Measurements from ENCODE around the gene PHACTR1.

PHACTR1 gene

DNA sequence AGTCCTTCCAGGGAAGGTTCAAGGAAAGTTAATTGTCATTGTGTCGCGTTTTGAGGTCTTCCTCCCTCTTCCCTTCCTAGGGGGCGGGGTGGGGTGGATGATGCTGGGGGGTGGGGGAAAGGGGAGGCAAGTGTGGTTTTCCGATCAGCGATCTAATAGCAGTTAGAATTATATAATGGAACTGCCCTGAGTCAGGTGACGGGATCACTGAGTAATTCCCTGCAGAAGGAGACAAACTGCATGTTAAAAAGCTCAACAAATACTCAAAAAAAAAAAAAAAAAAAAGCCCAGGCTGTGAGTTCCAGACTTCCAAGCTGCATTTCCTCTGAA is 240.4 kb downstream of the PHACTR1 start:
- no peak for DNase-seq

DNA sequence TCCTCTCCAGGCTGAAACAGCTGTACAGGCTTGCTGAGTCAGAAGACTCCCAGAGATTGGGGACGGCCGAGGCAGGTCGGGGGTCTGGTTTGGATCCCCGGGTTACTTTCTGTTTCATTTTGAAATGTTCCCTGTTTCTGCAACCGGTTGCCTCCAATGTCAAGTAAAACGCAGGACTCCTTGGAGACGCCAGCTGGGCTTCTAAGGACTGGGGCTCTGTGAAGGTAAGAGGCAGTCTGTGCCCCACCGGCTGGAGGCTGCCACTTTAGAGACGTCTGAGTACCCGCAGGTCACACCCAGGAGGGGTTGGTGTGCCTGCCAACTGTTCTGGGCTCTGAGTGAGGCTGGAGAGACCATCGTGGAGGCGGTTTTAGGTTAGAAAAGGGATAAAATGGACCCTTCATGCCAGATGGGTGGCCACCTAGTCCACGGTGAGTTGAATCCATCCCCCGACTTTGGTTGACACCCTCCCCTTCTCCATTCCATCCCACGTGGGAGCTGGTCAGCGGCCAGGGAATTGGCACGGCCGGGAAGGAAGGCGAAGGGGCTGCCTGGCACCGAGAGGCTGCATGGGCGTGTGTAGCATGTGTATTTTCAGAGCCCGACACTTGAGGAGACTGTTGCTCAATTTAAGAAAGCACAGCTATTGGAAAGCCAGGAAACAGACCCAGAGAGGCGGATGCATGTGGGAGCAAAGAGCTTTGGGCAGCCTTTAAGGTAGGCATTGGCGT is 240.9 kb downstream of the PHACTR1 start:
- DNase-seq, result no peak

DNA sequence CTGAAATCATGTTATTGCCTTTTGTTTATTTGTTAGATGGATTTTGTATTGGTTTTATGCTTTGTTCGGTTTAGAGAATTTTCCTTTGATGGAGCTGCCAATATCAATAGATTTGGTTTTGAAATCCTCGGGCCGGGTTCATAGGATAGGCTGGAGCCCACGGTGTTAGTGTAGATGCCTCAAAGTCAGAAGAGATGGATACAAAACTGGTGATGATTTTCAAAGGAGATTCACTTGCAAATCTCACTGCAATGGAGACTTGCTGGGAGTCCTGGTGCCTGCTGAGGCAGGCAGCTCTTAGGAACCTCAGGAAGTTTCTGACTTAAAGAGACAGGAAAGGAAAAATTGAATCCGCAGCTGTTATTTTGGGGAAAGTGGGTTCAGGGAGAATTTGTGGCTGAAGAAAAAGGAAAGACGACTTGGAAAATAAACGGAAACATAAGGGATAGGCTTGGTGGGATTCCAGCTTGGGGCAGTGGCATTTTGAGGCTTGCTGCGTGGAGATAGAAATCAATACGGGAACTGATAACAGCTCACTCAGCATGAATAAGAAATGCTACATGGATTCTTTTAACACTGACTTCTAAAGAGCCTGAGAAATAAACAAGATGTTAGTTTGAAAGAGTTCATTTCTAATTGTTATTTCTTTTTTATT is 241.6 kb downstream of the PHACTR1 start:
- no peak for DNase-seq

DNA sequence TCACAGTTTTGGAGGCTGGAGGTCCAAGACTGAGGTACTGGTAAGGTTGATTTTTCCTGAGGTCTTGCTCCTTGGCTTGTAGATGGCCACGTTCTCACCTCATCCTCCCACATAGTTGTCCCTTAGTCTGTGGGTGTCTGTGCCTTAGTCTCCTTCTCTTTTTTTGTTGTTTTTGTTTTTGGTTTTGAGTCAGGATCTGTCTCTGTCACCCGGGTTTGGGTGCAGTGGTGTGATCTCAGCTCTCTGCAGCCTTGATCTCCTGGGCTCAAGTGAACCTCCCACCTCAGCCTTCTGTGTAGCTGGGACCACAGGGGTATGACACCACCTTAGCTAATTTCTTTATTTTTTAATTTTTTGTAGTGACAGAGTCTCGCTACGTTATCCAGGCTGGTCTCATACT is 245.2 kb downstream of the PHACTR1 start:
- DNase-seq, result no peak

DNA sequence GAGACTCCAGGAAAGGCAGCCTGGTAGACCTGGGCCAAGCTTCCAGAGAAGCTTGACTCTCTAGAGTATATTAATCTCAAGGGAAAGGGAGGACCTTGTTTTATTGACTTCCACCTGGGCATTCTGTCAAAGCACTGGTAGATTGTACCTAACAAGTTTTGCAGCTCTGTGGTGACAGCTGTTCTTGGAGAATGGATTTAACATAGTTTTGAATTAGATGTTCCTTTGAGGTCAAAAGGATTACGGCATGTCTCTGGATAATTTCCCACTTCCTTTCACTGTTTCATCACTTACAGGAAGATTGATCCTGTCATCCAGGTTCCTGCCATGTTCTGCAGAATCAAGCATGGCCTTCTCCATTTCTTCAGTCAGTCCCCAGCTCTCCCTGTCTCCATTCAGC is 246.0 kb downstream of the PHACTR1 start:
- no peak for DNase-seq

DNA sequence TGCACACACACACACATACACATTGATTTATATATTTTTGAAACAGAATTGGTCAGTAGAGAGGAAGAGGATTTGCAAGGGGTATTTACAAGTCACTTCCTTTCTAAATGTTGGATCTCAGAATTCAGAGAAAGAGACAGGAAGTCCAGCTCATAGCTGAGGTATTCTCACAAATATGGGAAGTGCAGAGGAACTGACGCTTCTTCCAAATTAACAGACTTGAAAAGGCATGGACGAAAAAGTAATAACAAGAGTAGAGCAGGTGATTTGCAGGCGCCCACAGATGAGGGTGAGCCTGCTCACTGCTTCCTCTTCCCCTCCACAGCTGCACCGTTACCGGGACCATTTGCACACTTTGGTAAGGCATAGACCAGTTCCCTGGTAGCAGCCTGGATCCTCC is 246.4 kb downstream of the PHACTR1 start:
- DNase-seq, result no peak

DNA sequence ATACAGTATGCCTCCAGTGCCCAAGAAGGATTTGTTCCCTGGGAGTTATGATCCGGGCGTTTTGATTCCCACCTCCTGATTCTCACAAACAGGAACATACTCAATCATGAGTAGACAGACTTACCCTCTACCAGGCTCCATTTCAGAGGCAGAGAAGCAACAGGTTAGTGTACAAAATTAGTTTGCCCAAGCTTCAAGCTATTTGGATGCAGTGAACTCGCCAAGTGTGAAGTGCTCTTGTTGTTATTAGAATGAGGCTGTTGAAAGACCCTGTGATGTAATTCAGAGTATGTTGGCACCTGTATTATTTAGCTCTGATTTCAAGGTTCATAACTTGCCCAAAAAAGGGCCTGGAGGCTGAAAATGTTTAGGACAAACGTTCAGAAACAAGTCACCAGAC is 247.0 kb downstream of the PHACTR1 start:
- DNase-seq, result no peak

DNA sequence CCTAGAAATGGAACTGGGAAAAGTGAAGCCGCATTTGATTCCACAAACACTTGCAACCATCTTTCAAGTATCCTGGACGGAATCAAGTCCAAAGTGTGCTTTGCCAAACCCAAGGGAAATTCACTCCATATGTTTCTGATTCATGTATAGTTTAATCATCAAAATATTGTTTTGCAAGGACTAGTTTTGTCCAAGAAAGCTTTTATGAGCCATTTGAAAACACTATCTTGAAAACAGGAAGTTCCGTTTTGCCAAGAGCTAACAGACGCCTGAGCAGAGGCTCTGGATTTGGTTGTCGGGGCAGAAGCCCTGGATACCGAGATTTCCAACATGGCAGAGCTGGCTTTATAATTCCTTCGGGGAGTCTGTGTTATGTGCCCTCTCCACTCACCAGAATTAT is 251.1 kb downstream of the PHACTR1 start:
- DNase-seq, result no peak

DNA sequence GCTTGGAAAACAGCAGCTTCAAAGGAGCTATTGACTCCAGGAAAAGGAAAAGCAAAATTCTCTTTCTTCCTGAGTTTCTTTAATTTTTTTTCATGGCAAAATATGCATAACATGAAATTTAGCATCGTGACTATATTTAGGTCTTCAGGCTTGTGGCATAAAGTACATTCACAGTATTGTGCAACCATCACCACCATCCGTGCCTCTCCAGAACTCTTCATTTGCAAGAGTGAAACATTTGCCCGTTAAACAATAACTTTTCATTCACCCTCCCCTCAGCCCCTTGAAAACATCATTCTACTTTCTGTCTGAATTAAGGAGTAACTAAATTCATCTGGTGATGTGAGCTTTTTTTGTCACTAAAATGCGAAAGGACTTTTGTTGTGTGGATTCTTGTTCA is 251.7 kb downstream of the PHACTR1 start:
- DNase-seq, result no peak

DNA sequence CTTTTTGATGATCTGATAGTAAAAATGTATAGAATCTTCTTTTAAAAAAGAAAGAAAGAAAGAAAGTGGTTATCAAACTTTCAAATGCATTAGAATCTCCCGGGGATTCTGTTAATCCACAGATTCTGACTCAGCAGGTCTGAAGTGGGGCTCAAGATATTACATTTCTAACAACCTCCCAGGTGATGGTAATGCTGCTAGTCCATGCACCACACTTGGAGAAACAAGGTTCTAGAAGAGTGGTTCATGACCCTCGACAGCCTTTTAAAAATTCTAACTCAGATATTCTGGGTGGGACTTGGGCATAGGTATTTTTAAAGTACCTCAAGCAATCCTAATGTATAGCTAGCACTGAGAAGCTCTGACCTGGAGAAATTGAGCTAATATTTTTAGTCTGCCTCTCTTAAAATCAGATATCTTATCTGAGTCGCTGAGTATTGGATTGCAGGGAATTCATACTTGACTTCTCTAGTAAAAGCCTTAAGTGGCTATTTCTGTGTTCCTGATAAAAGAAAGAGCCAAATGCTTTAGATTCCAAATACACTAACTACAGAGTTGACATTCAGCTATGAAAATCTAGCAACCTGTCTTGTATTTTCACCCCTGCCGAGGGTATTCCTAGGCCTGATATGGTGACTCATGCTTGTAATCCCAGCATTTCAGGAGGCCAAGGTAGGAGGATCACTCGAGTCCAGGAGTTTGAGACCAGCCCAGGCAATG is 252.4 kb downstream of the PHACTR1 start:
- DNase-seq, result no peak

DNA sequence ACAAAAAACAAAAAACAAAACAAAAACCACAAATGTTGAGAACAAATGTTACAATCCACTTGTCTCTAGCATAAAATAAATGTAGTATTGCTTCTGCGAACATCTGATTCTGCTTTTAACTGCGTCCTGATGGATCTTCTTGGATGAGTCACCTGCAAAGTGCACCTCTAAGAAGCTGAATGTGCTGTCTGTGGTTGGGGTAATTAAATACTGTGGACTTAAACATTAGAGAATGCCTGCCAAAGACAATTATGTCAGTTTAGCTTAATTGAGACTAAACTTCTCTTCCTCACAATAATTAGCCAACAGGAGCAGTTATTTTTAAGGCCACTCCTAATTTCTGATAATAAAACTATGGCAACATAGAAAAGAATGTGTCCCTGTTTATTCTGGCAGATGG is 253.4 kb downstream of the PHACTR1 start:
- DNase-seq, result no peak

DNA sequence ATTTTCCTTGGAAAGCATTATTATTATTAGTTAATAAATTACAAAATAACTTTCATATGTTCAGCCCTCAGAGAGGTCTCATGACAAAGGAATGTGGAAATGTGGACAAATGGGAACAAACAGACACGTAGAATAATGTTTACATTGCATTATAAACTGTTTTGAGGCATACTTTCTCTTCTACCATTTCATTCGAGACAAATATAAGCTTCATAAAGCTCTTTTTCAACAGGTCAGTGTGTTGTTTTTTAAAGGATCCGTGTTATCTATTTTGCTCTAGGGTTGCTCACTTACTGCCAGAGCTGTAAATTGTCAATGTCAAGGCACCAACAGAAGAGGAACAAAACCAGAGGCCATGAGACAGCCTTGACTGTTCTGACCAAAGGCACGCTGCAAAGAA is 256.8 kb downstream of the PHACTR1 start:
- DNase-seq, result no peak

DNA sequence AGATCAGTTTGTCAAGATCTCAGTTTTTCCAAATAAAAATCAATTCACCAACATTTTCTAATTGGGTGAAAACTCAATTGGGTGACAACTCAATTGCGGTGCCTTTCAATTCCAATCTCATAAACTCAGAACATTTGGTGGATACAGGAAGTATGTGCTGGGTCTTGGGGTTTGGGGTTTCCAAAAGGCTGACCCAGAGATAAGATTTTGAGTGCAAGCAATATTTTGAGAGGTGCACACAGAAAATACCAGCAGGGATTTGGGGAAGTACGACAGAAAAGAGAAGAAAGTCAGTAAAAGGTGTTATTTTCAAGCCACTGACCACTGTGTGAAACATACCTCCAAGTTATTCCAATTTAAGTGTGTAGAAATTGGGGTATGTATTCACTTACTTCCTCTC is 258.0 kb downstream of the PHACTR1 start:
- no peak for DNase-seq

DNA sequence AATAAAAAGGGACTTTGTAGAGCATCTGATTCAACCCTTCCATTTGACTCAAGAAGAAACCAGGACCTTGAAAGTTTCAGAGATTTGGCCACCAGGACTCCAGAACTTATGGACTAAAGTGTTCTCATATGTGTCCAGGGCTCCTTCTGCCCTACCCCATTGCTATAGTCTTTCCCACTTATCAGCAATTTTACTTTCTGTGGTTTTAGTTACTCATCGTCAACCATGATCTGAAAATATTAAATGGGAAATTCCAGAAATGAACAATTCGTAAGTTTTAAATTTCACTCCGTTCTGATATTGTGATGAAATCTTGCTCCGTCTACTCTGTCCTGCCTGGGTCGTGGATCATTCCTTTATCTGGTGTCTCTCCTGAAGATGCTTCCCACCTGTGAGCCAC is 259.8 kb downstream of the PHACTR1 start:
- no peak for DNase-seq

DNA sequence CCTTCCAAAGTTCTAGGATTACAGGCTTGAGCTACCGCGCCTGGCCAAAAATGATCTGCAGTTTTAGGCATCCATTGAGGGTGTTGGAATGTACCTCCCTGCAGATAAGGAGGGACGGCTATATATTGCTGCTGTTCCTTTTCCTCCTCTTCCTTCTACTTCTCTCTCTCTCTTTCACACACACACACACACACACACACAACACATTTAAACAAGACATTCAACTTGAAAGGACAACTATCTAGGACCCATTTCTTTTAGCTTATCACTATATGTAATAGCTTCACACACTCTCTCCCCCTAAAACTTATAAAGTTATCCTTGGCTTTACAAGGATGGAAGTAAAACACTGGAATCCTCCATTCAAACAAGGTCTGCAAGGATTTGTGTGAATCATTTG is 260.6 kb downstream of the PHACTR1 start:
- DNase-seq, result no peak

DNA sequence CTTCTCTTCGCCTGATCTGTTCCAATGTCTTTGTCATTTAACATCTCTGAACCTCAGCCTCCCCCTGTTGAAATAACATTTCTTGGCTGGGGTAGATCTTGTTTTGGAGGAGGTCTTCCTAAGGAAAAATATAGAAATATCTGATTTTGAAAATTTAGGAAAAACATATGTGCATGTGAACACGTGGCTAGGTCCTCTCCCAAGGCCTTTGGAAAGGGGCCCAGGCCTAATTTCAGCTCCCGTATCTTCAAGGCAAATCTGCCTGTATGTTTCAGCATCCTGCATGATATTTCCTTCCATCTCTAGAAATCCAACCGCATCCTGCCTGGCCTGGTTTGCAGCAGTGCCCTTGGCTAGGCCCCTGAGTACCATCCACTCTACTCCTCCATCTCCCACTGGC is 261.2 kb downstream of the PHACTR1 start:
- no peak for DNase-seq

DNA sequence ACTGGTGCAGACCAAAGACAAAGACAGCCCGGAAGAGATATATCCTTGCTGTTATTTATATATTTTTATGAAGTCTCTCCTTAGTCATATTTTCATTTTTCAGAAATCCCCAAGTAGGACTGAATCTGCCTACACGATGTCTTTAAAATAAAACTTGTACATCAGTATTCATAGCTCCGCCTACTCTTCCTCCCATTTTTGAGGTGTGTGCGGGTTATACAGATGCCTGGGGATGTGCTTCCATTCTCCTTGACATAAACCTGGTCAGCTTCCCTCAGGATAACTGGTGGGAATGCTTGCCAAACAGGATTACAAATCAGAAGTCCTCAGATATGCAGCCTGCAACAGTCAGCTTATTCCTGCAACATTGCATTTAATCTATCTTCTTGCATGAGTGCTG is 264.2 kb downstream of the PHACTR1 start:
- no peak for DNase-seq

DNA sequence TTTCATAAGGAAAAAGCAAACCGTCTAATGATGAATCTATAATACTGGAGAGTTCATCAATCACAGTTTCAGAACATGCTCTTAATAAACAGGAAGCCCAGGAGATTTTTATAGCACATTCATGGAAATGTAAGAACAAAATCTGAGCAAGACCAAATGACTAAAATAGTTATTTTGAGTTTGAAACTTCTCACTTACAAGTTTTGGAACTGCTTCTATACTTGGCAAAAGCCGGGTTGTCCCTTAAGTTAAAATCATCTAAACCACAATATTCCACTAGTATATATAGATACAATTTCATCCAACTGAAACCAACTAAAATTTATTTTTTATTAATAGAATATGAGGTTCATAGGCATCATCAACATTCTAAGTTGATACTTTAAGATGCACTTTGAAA is 268.2 kb downstream of the PHACTR1 start:
- DNase-seq, result no peak

DNA sequence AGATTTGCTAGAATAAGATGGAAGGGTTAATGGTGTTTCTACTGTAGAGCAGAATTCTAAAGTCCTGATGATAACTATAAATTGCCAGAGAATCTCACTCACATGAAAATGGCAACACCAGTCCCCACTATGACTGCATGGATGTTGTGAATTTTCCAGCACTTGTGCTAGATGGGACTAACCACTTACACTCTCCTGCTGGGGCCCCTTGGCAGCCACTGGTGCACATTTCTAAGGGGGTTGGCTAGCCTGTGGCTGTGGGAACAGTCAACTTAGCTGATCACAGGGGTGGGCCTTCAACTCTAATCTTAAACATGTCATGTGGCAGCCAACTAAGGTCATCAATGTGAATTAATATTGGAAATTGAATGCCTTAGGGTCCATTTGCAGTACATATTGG is 271.2 kb downstream of the PHACTR1 start:
- no peak for DNase-seq

DNA sequence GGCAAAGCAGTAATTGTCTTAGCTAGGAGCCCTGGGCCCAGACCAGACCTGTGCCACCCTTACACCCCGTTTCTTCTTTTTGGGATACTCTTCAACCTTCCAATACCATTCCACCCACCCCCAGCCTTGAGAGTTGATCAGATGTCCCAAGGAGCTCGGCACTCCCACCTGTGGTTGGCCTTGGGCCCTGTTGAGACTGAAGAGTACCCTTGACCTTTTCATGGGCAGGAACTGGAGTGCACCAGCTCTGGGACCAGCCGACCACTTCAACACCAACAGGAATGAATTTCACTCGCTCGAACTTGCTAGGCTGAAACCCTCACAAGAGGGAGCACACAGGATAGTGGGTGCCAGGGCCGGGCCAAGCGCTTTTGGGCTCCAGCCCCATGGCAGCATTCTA is 273.6 kb downstream of the PHACTR1 start:
- DNase-seq, result no peak

DNA sequence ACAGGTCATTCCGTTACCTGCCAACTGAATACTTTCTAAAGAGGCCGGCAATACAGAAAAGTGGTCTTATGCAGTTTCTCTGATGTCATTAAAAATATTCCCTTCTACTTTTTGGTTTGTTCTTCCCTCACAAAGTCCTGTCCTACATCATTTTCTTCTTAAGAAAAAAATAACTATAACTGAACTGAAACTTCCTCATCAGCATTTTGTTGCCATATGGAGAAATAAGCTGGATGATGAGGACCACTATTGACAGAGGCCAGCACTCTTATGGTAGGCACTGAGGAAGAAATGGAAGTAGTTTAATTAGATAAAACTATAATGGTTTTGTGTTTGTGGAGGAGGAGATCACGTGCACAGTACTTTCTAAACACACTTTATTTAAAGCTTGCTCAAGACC is 274.9 kb downstream of the PHACTR1 start:
- no peak for DNase-seq

DNA sequence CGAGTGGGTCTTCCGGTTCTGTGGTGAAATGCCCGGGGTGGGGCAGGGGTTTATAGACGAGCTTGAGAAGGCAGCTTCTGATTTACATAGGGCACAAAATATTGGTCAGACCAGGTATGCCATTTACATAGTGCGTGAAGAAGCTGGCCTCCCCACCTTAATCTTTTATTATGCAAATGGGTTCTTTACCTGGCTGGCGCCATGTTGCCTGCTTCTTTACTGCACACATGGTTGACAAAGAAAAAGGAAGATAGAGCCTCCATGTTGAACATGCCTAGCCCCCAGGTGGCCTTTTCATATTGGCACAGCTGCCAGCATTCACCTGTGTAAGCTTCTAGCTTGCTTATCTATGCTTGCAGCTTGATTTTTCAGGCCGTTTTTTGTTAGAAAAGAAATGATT is 276.2 kb downstream of the PHACTR1 start:
- DNase-seq, result no peak

DNA sequence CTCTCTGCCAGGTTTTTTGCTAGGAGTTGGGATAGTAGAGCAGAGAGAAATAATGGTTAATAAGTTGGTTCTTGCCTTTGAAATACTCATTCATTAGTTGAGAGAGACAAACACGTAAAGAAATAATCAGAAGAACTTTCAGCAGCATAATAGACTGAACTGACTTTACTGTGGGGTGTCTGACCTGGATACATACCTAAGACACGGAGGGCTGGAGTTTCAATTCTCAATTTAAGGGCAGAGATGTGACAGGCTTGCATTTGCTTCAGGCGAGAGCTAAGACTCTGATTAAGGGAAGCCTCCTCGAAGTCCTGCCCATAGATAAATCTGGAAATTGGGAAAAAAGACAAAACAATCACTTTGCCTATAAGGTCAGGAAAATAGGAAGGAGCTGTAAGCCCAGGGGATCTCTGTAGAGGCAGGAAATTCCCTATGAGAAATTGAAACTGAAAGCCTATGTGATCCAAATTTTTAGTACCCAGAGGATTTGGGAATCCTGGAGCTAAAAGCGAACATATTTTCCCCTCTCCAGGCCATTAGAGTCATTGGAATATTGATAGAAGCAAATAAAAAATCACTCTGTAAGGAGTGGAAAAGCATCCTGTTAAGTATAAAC is 276.8 kb downstream of the PHACTR1 start:
- DNase-seq, result no peak

DNA sequence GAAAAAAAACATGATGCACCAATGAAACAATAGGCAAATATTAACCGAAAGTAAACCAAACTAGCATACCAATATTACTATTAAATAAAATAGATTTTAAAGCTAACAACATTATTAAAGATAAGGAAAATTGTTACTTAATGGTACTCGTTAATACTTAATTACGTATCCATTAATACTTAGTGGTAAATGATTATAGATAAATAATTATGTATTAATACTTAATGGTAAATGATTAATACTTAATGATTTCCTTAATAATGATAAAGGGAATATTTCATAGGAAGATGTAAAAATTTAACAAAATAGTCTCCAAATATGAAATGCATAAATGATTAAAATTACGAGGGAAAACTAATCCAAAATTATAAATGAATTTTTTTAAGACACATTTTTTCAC is 278.9 kb downstream of the PHACTR1 start:
- no peak for DNase-seq
